Stomach (tissue), 4 donors: ENCODE data around the gene AKAP6.

ENCODE experiments used
- CTCF ChIP-seq, 7 experiments: fragments of 450-650 bp in 4 of 7; fragments of 200-600 bp in 3 of 7; sonication (generic) in 3 of 7; IDR thresholded peaks; one replicate each; pipeline ENCODE4 v1.5.1; 2016 to 2019; ENCODE audit warnings: antibody characterized with exemption in 7 of 7, control low read depth in 2 of 7, mild to moderate bottlenecking in 1 of 7
- EP300 ChIP-seq: sonication (generic); formaldehyde crosslinking; IDR thresholded peaks from one replicate; pipeline ENCODE4 v1.6.1; 2017; ENCODE audit warnings: antibody characterized with exemption
- POLR2A ChIP-seq, 4 donors: fragments of 450-650 bp; IDR thresholded peaks; one replicate each; pipeline ENCODE4 v1.6.1; 2016; ENCODE audit warnings: antibody characterized with exemption in 4 of 4, control low read depth in 2 of 4, mild to moderate bottlenecking in 1 of 4, moderate library complexity in 1 of 4
- POLR2AphosphoS5 ChIP-seq, 3 donors: sonication (generic); formaldehyde crosslinking; IDR thresholded peaks; one replicate each; pipeline ENCODE4 v1.6.1; 2016; ENCODE audit warnings: antibody characterized with exemption in 3 of 3

GRCh38 chr14:32404784-32405573 lies 75.9 kb downstream of the AKAP6 start:
- TF ChIP-seq CTCF (IDR thresholded peaks at IDR 0.05): no peak
- no peak for TF ChIP-seq EP300
- TF ChIP-seq POLR2AphosphoS5 (IDR thresholded peaks at IDR 0.05): no peak
- TF ChIP-seq POLR2A (IDR thresholded peaks at IDR 0.05): no peak
